K562 (cell line): ENCODE data around the gene QKI.

Experiments
- C11orf30 ChIP-seq: fragments of 450-650 bp; IDR thresholded peaks from 2 replicates; pipeline ENCODE4 v1.6.1; 2016; ENCODE audit warnings: low read depth, mild to moderate bottlenecking
- CTCF ChIP-seq, 3 experiments: IDR thresholded peaks in 2 of 3; conservative IDR thresholded peaks in 1 of 3; 2 replicates each; pipeline ENCODE4 v1.5.1; 2011 to 2012; ENCODE audit warnings: low read length in 3 of 3, mild to moderate bottlenecking in 3 of 3, control low read depth in 2 of 3, improper control_type of control experiment in 1 of 3, inconsistent platforms in 1 of 3, low read depth in 1 of 3, mixed read lengths in 1 of 3, moderate library complexity in 1 of 3; ENCODE audit not compliant: insufficient read depth in 2 of 3
- CXXC5 ChIP-seq: fragments of 250-450 bp; sonication (Bioruptor Pico); IDR thresholded peaks from 2 replicates; pipeline ENCODE4 v1.8.0; 2022; ENCODE audit warnings: inconsistent platforms, mild to moderate bottlenecking, moderate library complexity
- EZH2 ChIP-seq: IDR thresholded peaks from 2 replicates; pipeline ENCODE4 v1.6.1; 2012; ENCODE audit warnings: low read depth, mild to moderate bottlenecking, inconsistent platforms, low read length, borderline replicate concordance
- JUNB ChIP-seq: fragments of 450-650 bp; formaldehyde crosslinking; conservative IDR thresholded peaks from 2 replicates; pipeline ENCODE4 v1.4.0; 2020; ENCODE audit warnings: mild to moderate bottlenecking
- NONO ChIP-seq, 2 experiments: fragments of 200-400 bp in 1 of 2; fragments of 450-650 bp in 1 of 2; formaldehyde crosslinking in 1 of 2; IDR thresholded peaks; 2 replicates each; pipeline ENCODE4 v1.6.1; 2017; ENCODE audit warnings: low read depth in 2 of 2, mild to moderate bottlenecking in 2 of 2, moderate library complexity in 2 of 2, low read length in 1 of 2
- RB1 ChIP-seq: fragments of 450-650 bp; IDR thresholded peaks from 2 replicates; pipeline ENCODE4 v1.6.1; 2017; ENCODE audit warnings: low read depth, mild to moderate bottlenecking
- SIN3A ChIP-seq, 2 experiments: fragments of 150-350 bp in 1 of 2; IDR thresholded peaks; 2 replicates each; pipeline ENCODE4 v1.6.1; 2011 to 2016; ENCODE audit warnings: borderline replicate concordance in 2 of 2, low read depth in 2 of 2, low read length in 2 of 2, mild to moderate bottlenecking in 2 of 2, moderate library complexity in 2 of 2; ENCODE audit not compliant: control insufficient read depth in 1 of 2
- SMC3 ChIP-seq: conservative IDR thresholded peaks from 2 replicates; pipeline ENCODE4 v1.6.1; 2011; ENCODE audit warnings: low read depth, low read length, improper control_type of control experiment; ENCODE audit not compliant: insufficient read depth

GRCh38 chr6:163397326-163397725, 17.2 kb upstream of the QKI start:
- no peak for TF ChIP-seq C11orf30
- no peak for TF ChIP-seq JUNB (CRISPR knock-in tag)
- no peak for TF ChIP-seq NONO (IDR thresholded peaks at IDR 0.05; ENCODE audit: low read depth in 2 of 2, low read length in 1 of 2)
- TF ChIP-seq EZH2, result no peak
- TF ChIP-seq SIN3A (IDR thresholded peaks at IDR 0.05; ENCODE audit: borderline replicate concordance in 2 of 2, control insufficient read depth in 1 of 2, low read depth in 2 of 2, low read length in 2 of 2), result no peak
- TF ChIP-seq SMC3, result no peak
- TF ChIP-seq CXXC5 (CRISPR knock-in tag), result no peak
- TF ChIP-seq RB1, result no peak
- no peak for TF ChIP-seq CTCF (IDR thresholded peaks at IDR 0.05 in 2 of 3, conservative IDR thresholded peaks at IDR 0.05 in 1 of 3; ENCODE audit: insufficient read depth in 2 of 3, low read depth in 1 of 3, low read length in 3 of 3)
